K562 (cell line): Measurements from ENCODE around the gene IFNA2. TPM values are rescaled to one million over a fixed set of nuclear protein-coding genes. Genes with fewer than 3 reads are reported as not detected.

Experiments
- ATAC-seq: fragments of 200-7000 bp; cut with Tn5 transposase; 3 replicates; pipeline ENCODE4 v1.9.1; 2020; ENCODE audit warnings: moderate library complexity
- BruUV-seq: library from RNA; stranded (reverse); fragments of 400-500 nt; replicated peaks from 2 replicates; lab custom pipeline; 2021; lab: Mats Ljungman, UMichigan
- CTCF ChIA-PET: fragments of 300-600 bp; formaldehyde crosslinking; extraction: SDS; loops from one replicate; lab custom pipeline; 2021; ENCODE audit warnings: low intra/inter-chr PET ratio; lab: Yijun Ruan, JAX
- POLR2A ChIA-PET: fragments of 300-600, 350-650 bp; sonication (Branson Sonifier 250); formaldehyde crosslinking; extraction: SDS; loops from one replicate; lab custom pipeline; 2021; ENCODE audit warnings: antibody characterized with exemption, inconsistent platforms; lab: Yijun Ruan, JAX
- DNase-seq, 4 experiments: peaks; one replicate each; pipeline versions ENCODE4 v3.0.0 to v3.0.0-alpha.2; 2011 to 2018; ENCODE audit warnings: low spot score in 3 of 4, mixed read lengths in 3 of 4; ENCODE audit errors: extremely low read depth in 1 of 4
- FAIRE-seq: peaks from 2 replicates; lab custom pipeline; 2011; peaks lifted over from hg19 to GRCh38; lab: Jason Lieb, UNC
- H2AFZ ChIP-seq: 2 replicates; pipeline ENCODE4 v1.6.0; 2011; ENCODE audit warnings: low read depth, low read length, control low read depth, inconsistent platforms
- H3K27ac ChIP-seq: fragments of 200-600 bp; 3 replicates; pipeline ENCODE4 v1.8.0; 2011; ENCODE audit warnings: low read depth, mild to moderate bottlenecking, control low read depth, inconsistent platforms, low read length, moderate library complexity, mixed read lengths; ENCODE audit errors: extremely low read depth
- H3K27me3 ChIP-seq, 2 experiments: fragments of 300-600 bp in 1 of 2; 2 replicates in 1 of 2; 3 replicates in 1 of 2; pipeline versions ENCODE4 v1.6.0 to v1.8.0; 2011; ENCODE audit warnings: inconsistent platforms in 2 of 2, low read length in 2 of 2, mild to moderate bottlenecking in 1 of 2, mixed read lengths in 1 of 2, moderate library complexity in 1 of 2; ENCODE audit not compliant: control insufficient read depth in 2 of 2, insufficient read depth in 2 of 2
- H3K36me3 ChIP-seq: fragments of 300-600 bp; 3 replicates; pipeline ENCODE4 v1.8.0; 2011; ENCODE audit warnings: mild to moderate bottlenecking, low read length, inconsistent platforms; ENCODE audit not compliant: control insufficient read depth, insufficient read depth
- H3K4me1 ChIP-seq, 2 experiments: fragments of 200-600 bp in 1 of 2; replicated peaks in 1 of 2; 2 replicates in 1 of 2; 3 replicates in 1 of 2; pipeline versions ENCODE4 v1.5.1 to v1.8.0; 2011; ENCODE audit warnings: inconsistent platforms in 2 of 2, low read length in 2 of 2, mild to moderate bottlenecking in 1 of 2, mixed read lengths in 1 of 2, moderate library complexity in 1 of 2; ENCODE audit not compliant: control insufficient read depth in 2 of 2, insufficient read depth in 2 of 2
- H3K4me2 ChIP-seq: 2 replicates; pipeline ENCODE4 v1.6.1; 2011; ENCODE audit warnings: low read length, control low read depth, inconsistent platforms, mixed read lengths; ENCODE audit not compliant: insufficient read depth
- H3K4me3 ChIP-seq: fragments of 200-600 bp; sonication (generic), shearing (Covaris generic); 2 replicates; pipeline ENCODE4 v1.5.1; 2016; ENCODE audit warnings: control low read depth, inconsistent platforms
- H3K79me2 ChIP-seq: fragments of 200-600 bp; 3 replicates; pipeline ENCODE4 v1.8.0; 2011; ENCODE audit warnings: low read length, inconsistent platforms; ENCODE audit not compliant: control insufficient read depth, insufficient read depth
- H3K9ac ChIP-seq, 2 experiments: 2 replicates each; pipeline versions ENCODE4 v1.6.0 to v1.6.1; 2011; ENCODE audit warnings: low read depth in 2 of 2, low read length in 2 of 2, control low read depth in 1 of 2, inconsistent platforms in 1 of 2, mild to moderate bottlenecking in 1 of 2, mixed read lengths in 1 of 2; ENCODE audit not compliant: insufficient read depth in 1 of 2
- H3K9me1 ChIP-seq: one replicate; pipeline ENCODE4 v1.6.0; 2011; ENCODE audit warnings: inconsistent platforms, mild to moderate bottlenecking, low read length, moderate library complexity; ENCODE audit not compliant: control insufficient read depth, insufficient read depth
- H3K9me3 ChIP-seq: replicated peaks from 2 replicates; pipeline ENCODE4 v1.5.1; 2011; ENCODE audit warnings: low read depth, low read length, inconsistent platforms; ENCODE audit not compliant: control insufficient read depth, insufficient read depth
- H4K20me1 ChIP-seq: replicated peaks from 2 replicates; pipeline ENCODE4 v1.6.1; 2011; ENCODE audit warnings: low read length, inconsistent platforms, mixed read lengths; ENCODE audit not compliant: control insufficient read depth, insufficient read depth
- BCL6 ChIP-seq: fragments of 250-450 bp; sonication (Bioruptor Pico); IDR thresholded peaks from 2 replicates; pipeline ENCODE4 v1.4.0; 2020
- ETV1 ChIP-seq: fragments of 450-650 bp; conservative IDR thresholded peaks from 2 replicates; pipeline ENCODE4 v1.6.1; 2016; ENCODE audit warnings: missing genetic modification characterization, control low read depth, low read depth, missing compliant biosample characterization
- FOXK2 ChIP-seq, 2 experiments: fragments of 450-650 bp; IDR thresholded peaks in 1 of 2; conservative IDR thresholded peaks in 1 of 2; 2 replicates each; pipeline ENCODE4 v1.6.1; 2016; ENCODE audit warnings: low read depth in 2 of 2, mild to moderate bottlenecking in 1 of 2
- HNRNPH1 ChIP-seq: fragments of 200-400 bp; formaldehyde crosslinking; optimal IDR thresholded peaks from 2 replicates; pipeline ENCODE3; 2017; ENCODE audit warnings: low read depth, mild to moderate bottlenecking, low read length, moderate library complexity
- MAFG ChIP-seq: fragments of 450-650 bp; conservative IDR thresholded peaks from 2 replicates; pipeline ENCODE4 v1.6.1; 2016; ENCODE audit warnings: missing genetic modification characterization, missing compliant biosample characterization
- MCM5 ChIP-seq: fragments of 450-650 bp; IDR thresholded peaks from 2 replicates; pipeline ENCODE4 v1.6.1; 2016; ENCODE audit warnings: low read depth
- NCOA6 ChIP-seq: fragments of 450-650 bp; IDR thresholded peaks from 2 replicates; pipeline ENCODE4 v1.6.1; 2017; ENCODE audit warnings: mild to moderate bottlenecking
- NFE2 ChIP-seq: IDR thresholded peaks from 2 replicates; pipeline ENCODE4 v1.6.1; 2014; ENCODE audit warnings: antibody characterized with exemption, low read depth
- NR1H2 ChIP-seq: sonication (generic); formaldehyde crosslinking; IDR thresholded peaks from 2 replicates; pipeline ENCODE4 v1.4.0; 2020; ENCODE audit warnings: mild to moderate bottlenecking, missing genetic modification reagents
- POLR3A ChIP-seq: IDR thresholded peaks from 2 replicates; pipeline ENCODE4 v1.6.1; 2011; ENCODE audit warnings: borderline replicate concordance, mild to moderate bottlenecking, moderate library complexity; ENCODE audit not compliant: insufficient read length, insufficient read depth; ENCODE audit errors: extremely low read depth
- RBM25 ChIP-seq: fragments of 200-400 bp; formaldehyde crosslinking; IDR thresholded peaks from 2 replicates; pipeline ENCODE4 v1.6.1; 2018; ENCODE audit warnings: low read length, low read depth, moderate library complexity; ENCODE audit not compliant: severe bottlenecking
- SMAD1 ChIP-seq: fragments of 150-350 bp; IDR thresholded peaks from 2 replicates; pipeline ENCODE4 v1.6.1; 2014; ENCODE audit warnings: low read length, low read depth; ENCODE audit not compliant: partially characterized antibody
- STAT5B ChIP-seq: fragments of 250-450 bp; sonication (Bioruptor Pico); IDR thresholded peaks from 2 replicates; pipeline ENCODE4 v1.8.0; 2021; ENCODE audit warnings: mild to moderate bottlenecking, inconsistent platforms
- SUPT5H ChIP-seq: fragments of 450-650 bp; IDR thresholded peaks from 2 replicates; pipeline ENCODE4 v1.6.1; 2016
- TRIM25 ChIP-seq: fragments of 450-650 bp; IDR thresholded peaks from 2 replicates; pipeline ENCODE4 v1.7.0; 2016; ENCODE audit warnings: borderline replicate concordance
- TSC22D4 ChIP-seq: fragments of 450-650 bp; IDR thresholded peaks from 2 replicates; pipeline ENCODE4 v1.6.1; 2016; ENCODE audit warnings: missing genetic modification characterization, missing biosample characterization, control low read depth
- ZNF140 ChIP-seq: fragments of 250-450 bp; sonication (Bioruptor Pico); IDR thresholded peaks from 2 replicates; pipeline ENCODE4 v1.8.0; 2021; ENCODE audit warnings: moderate library complexity, mild to moderate bottlenecking, inconsistent platforms
- WGBS: fragments of 100-300 bp; shearing (Covaris generic); methylation state at CpG from one replicate; pipeline ENCODE4 v1.1.6; 2016; ENCODE audit warnings: low coverage, mixed read lengths; ENCODE audit not compliant: insufficient coverage; ENCODE audit errors: missing lambda C conversion rate; 5-methylcytosine and 5-hydroxymethylcytosine counted together
- in situ Hi-C: fragments of 300-500 bp; cut with MboI; formaldehyde crosslinking; loops from 4 replicates; pipeline ENCODE4 v1.15.0; 2018; ENCODE audit warnings: inconsistent platforms, mixed read lengths
- intact Hi-C: fragments of 100-400 bp; cut with micrococcal nuclease; formaldehyde crosslinking; loops from 2 replicates; pipeline ENCODE4 v1.14.2; 2022
- polyA plus RNA-seq, 8 experiments: library from polyadenylated mRNA; depleted of rRNA in 4 of 8; stranded (reverse) in 5 of 8; unstranded in 3 of 8; fragments of >200 nt; fragmentation: Nextera tagmentation in 2 of 8; fragmentation: Illumina TruSeq in 1 of 8; extraction: Ambion mirVana in 2 of 8; extraction: Trizol in 1 of 8; gene quantifications; 2 replicates each; pipeline versions ENCODE4 v1.2.1 to v1.2.3, GENCODE V29; 2011 to 2014; ENCODE audit warnings: inconsistent platforms in 1 of 8, missing spikeins in 1 of 8
- total RNA-seq, 7 experiments: library from RNA; depleted of rRNA in 6 of 7; stranded (reverse); fragments of >200 nt in 6 of 7; fragmentation: Illumina TruSeq in 2 of 7; extraction: Trizol in 2 of 7; gene quantifications; 2 replicates each; pipeline versions ENCODE4 v1.2.1 to v1.2.3, GENCODE V29; 2011 to 2021; ENCODE audit warnings: low replicate concordance in 1 of 7
- TF ChIP-seq, protein P1 (sequence below), 2 experiments: fragments of 450-650 bp; conservative IDR thresholded peaks; 2 replicates each; pipeline ENCODE4 v1.6.1; 2017; ENCODE audit warnings: mild to moderate bottlenecking in 2 of 2, moderate library complexity in 2 of 2

The IFNA2 gene
- total and polyA plus RNA-seq, 9 of the 15 experiments (the other 6 are each of a cell fraction or from before 2014, with no cell fraction given): not detected

DNA sequence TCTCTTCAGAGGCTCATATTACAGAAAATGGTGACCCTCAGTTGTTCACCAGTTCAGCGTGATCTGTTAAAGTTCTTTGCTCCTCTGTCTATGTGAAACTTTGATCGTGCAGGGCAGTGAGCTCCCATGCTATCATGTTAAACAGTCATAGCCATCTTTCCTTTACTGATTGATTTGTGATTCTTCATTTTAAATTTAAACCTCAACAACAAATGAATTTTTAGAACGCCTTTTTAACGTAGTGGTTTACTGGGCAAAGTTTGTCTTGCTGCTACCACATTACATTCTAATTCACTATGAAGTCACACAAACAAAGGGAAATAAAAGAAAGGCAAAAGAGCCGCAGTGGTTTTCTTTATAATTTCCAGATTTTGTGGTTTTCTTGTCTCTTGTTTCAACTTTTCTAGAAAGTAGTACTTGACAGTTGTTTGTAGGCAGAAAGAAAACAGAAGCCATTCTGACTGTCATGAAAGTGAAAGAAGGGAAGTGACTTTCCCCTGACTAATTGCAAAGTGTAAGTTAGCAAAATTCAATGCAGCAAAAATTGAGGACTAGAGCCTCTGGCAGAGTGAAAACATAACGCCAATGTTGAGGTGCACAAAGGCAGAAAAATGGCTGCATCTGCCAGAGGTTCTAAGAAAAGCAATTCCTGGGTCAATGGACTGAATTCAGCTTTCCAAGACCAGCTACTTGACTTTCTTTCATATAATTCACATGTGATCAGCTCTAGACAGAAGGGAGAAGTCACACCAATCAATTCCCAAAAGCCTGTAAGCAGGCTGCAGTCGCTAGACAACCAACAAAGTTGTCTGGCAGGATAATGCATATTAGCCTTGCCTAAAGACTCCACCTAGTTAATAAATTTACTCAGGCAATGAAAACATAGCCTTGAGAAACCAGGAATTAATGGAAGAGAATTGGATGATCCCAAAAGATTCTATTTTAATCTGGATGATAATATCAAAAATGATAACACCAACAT lies 27.4 kb downstream of the IFNA2 start (continued):
- no peak for TF ChIP-seq ETV1
- TF ChIP-seq HNRNPH1: no peak
- TF ChIP-seq MCM5: no peak

DNA sequence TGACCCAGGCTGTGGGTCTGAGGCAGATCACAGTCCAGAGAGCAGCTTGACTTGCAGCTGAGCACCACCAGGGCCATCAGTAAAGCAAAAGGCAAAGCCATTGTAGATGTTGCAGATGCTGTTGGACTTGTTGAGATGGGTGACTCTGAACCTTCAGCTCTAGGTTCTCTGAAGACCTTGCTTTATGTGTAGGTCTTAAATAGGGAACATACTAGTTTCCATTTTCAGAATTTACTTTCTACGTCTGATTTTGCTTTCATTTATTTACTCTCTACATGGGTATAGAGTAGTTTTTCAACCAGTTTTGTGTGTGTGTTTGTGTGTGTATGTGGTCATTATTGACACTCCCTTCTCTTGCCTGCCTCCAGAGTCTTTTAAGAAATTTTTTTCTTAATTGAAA lies 34.4 kb downstream of the IFNA2 start, which contains the start of gene IFNA6:
Gene IFNA6 (minus strand): TSS at position 101 of the 400 bp plus-strand sequence. CDS start 0 bp downstream, at position 101.
- H3K9ac ChIP-seq: no peak within 1 kb of the TSS

More for the DNA sequence above, 34.4 kb downstream of the IFNA2 start, which contains the start of gene IFNA6:
- H3K9me3 ChIP-seq: no peaks in the 10 kb centered on the region
- no peak for DNase-seq
- no peaks in the 10 kb centered on the region for H3K36me3 ChIP-seq
- H3K27me3 ChIP-seq: no peaks in the 10 kb centered on the region
- TF ChIP-seq TRIM25 (no peak), MAFG (tag) (no peak), FOXK2 (conservative IDR thresholded peaks at IDR 0.05 in 1 of 2, IDR thresholded peaks at IDR 0.05 in 1 of 2; ENCODE audit: low read depth in 2 of 2) (no peak), SMAD1 (no peak), TSC22D4 (tag) (no peak), RBM25 (no peak), SUPT5H (no peak), ZNF140 (no peak), NR1H2 (CRISPR knock-in tag) (no peak), BCL6 (CRISPR knock-in tag) (no peak), NCOA6 (no peak), STAT5B (no peak), NFE2 (no peak), POLR3A (no peak)
- TF ChIP-seq, protein P1, sequence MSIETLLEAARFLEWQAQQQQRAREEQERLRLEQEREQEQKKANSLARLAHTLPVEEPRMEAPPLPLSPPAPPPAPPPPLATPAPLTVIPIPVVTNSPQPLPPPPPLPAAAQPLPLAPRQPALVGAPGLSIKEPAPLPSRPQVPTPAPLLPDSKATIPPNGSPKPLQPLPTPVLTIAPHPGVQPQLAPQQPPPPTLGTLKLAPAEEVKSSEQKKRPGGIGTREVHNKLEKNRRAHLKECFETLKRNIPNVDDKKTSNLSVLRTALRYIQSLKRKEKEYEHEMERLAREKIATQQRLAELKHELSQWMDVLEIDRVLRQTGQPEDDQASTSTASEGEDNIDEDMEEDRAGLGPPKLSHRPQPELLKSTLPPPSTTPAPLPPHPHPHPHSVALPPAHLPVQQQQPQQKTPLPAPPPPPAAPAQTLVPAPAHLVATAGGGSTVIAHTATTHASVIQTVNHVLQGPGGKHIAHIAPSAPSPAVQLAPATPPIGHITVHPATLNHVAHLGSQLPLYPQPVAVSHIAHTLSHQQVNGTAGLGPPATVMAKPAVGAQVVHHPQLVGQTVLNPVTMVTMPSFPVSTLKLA (conservative IDR thresholded peaks at IDR 0.05): no peak
- H3K79me2 ChIP-seq: no peaks in the 10 kb centered on the region
- no peak for ATAC-seq
- no peaks in the 10 kb centered on the region for H3K9me1 ChIP-seq
- ChIA-PET CTCF (no interaction called here), POLR2A (no interaction called here)
- no peaks in the 10 kb centered on the region for H4K20me1 ChIP-seq
- no TSS peak for BruUV-seq
- no peak within 1 kb of the TSS for H3K4me3 ChIP-seq
- in situ Hi-C loops: no loop called here
- no peak within 1 kb of the TSS for H3K27ac ChIP-seq
- H3K4me1 ChIP-seq: no peaks in the 10 kb centered on the region
- intact Hi-C loops: no loop called here
- H3K4me2 ChIP-seq: no peak within 1 kb of the TSS
- no peak for FAIRE-seq
- no CpG with 5 or more reads among the region's 1 CpG for WGBS
- H2AFZ ChIP-seq: no peak within 1 kb of the TSS
